HEK293 (cell line): ENCODE measurements around the gene ELAVL3.

Experiments used
- EGR2 ChIP-seq: fragments of 450-650 bp; formaldehyde crosslinking; IDR thresholded peaks from 2 replicates; pipeline ENCODE4 v1.5.1; 2016; ENCODE audit warnings: low read depth, missing biosample characterization, missing genetic modification characterization
- GLIS1 ChIP-seq: fragments of 450-650 bp; formaldehyde crosslinking; IDR thresholded peaks from 2 replicates; pipeline ENCODE4 v1.5.1; 2016; ENCODE audit warnings: missing biosample characterization, missing genetic modification characterization
- OSR2 ChIP-seq: fragments of 450-650 bp; formaldehyde crosslinking; IDR thresholded peaks from 2 replicates; pipeline ENCODE4 v1.5.1; 2016; ENCODE audit warnings: missing biosample characterization, missing genetic modification characterization
- PRDM1 ChIP-seq: fragments of 450-650 bp; formaldehyde crosslinking; IDR thresholded peaks from 2 replicates; pipeline ENCODE4; 2016; ENCODE audit warnings: missing biosample characterization, missing genetic modification characterization
- SP2 ChIP-seq: fragments of 450-650 bp; formaldehyde crosslinking; IDR thresholded peaks from 2 replicates; pipeline ENCODE4 v1.5.1; 2016; ENCODE audit warnings: missing biosample characterization, missing genetic modification characterization
- YY1 ChIP-seq: fragments of 450-650 bp; formaldehyde crosslinking; IDR thresholded peaks from 2 replicates; pipeline ENCODE4 v1.5.1; 2018; ENCODE audit warnings: missing biosample characterization, missing genetic modification characterization
- ZBTB17 ChIP-seq: fragments of 450-650 bp; formaldehyde crosslinking; IDR thresholded peaks from 2 replicates; pipeline ENCODE4 v1.5.1; 2016; ENCODE audit warnings: missing biosample characterization, missing genetic modification characterization
- ZFHX2 ChIP-seq: fragments of 450-650 bp; formaldehyde crosslinking; conservative IDR thresholded peaks from 2 replicates; pipeline ENCODE4 v1.5.1; 2016; ENCODE audit warnings: missing biosample characterization, missing genetic modification characterization
- ZNF132 ChIP-seq: fragments of 450-650 bp; formaldehyde crosslinking; IDR thresholded peaks from 2 replicates; pipeline ENCODE4 v1.5.1; 2017; ENCODE audit warnings: missing biosample characterization, missing genetic modification characterization, borderline replicate concordance
- ZNF175 ChIP-seq: fragments of 450-650 bp; formaldehyde crosslinking; IDR thresholded peaks from 2 replicates; pipeline ENCODE4 v1.5.1; 2016; ENCODE audit warnings: missing biosample characterization, missing genetic modification characterization
- ZNF214 ChIP-seq: fragments of 450-650 bp; formaldehyde crosslinking; IDR thresholded peaks from 2 replicates; pipeline ENCODE4 v1.5.1; 2017; ENCODE audit warnings: missing biosample characterization, mild to moderate bottlenecking, missing genetic modification characterization, borderline replicate concordance
- ZNF266 ChIP-seq: fragments of 450-650 bp; formaldehyde crosslinking; IDR thresholded peaks from 2 replicates; pipeline ENCODE4 v1.5.1; 2016; ENCODE audit warnings: missing biosample characterization, missing genetic modification characterization, low read depth
- ZNF501 ChIP-seq: fragments of 450-650 bp; formaldehyde crosslinking; IDR thresholded peaks from 2 replicates; pipeline ENCODE4 v1.5.1; 2016; ENCODE audit warnings: missing biosample characterization, missing genetic modification characterization
- ZNF514 ChIP-seq: fragments of 450-650 bp; formaldehyde crosslinking; IDR thresholded peaks from 2 replicates; pipeline ENCODE4 v1.5.1; 2016; ENCODE audit warnings: missing biosample characterization, missing genetic modification characterization
- ZNF660 ChIP-seq: fragments of 450-650 bp; IDR thresholded peaks from 2 replicates; pipeline ENCODE4 v1.5.1; 2018; ENCODE audit warnings: missing biosample characterization, mild to moderate bottlenecking, missing genetic modification characterization
- ZNF677 ChIP-seq: fragments of 450-650 bp; IDR thresholded peaks from 2 replicates; pipeline ENCODE4 v1.5.0; 2018; ENCODE audit warnings: missing biosample characterization, mild to moderate bottlenecking, missing genetic modification characterization, moderate library complexity
- ZNF76 ChIP-seq: fragments of 450-650 bp; formaldehyde crosslinking; IDR thresholded peaks from 2 replicates; pipeline ENCODE4; 2016; ENCODE audit warnings: low read depth, missing biosample characterization, missing genetic modification characterization, borderline replicate concordance
- ZNF785 ChIP-seq: fragments of 450-650 bp; formaldehyde crosslinking; IDR thresholded peaks from 2 replicates; pipeline ENCODE4 v1.5.1; 2016; ENCODE audit warnings: missing biosample characterization, missing genetic modification characterization
- ZSCAN23 ChIP-seq: fragments of 450-650 bp; formaldehyde crosslinking; IDR thresholded peaks from 2 replicates; pipeline ENCODE4 v1.5.1; 2016; ENCODE audit warnings: missing biosample characterization, missing genetic modification characterization
- TF ChIP-seq, protein P1 (sequence below): fragments of 450-650 bp; formaldehyde crosslinking; IDR thresholded peaks from 2 replicates; pipeline ENCODE4 v1.5.1; 2016; ENCODE audit warnings: missing biosample characterization, missing genetic modification characterization
- TF ChIP-seq, protein P2 (sequence below): IDR thresholded peaks from 2 replicates; pipeline ENCODE4 v1.6.1; 2011; ENCODE audit warnings: mild to moderate bottlenecking, low read depth, low read length, borderline replicate concordance
- TF ChIP-seq, protein P3 (sequence below): fragments of 450-650 bp; formaldehyde crosslinking; IDR thresholded peaks from 2 replicates; pipeline ENCODE4 v1.5.1; 2016; ENCODE audit warnings: missing biosample characterization, missing genetic modification characterization
- TF ChIP-seq, protein P4 (sequence below): fragments of 450-650 bp; formaldehyde crosslinking; IDR thresholded peaks from 2 replicates; pipeline ENCODE4 v1.5.1; 2016; ENCODE audit warnings: missing biosample characterization, missing genetic modification characterization
- TF ChIP-seq, protein P5 (sequence below): fragments of 450-650 bp; formaldehyde crosslinking; IDR thresholded peaks from 2 replicates; pipeline ENCODE4 v1.5.1; 2016; ENCODE audit warnings: missing biosample characterization, missing genetic modification characterization, borderline replicate concordance
- TF ChIP-seq, protein P6 (sequence below): fragments of 450-650 bp; formaldehyde crosslinking; optimal IDR thresholded peaks from 2 replicates; pipeline ENCODE3; 2016; ENCODE audit warnings: missing biosample characterization, mild to moderate bottlenecking, missing genetic modification characterization

Gene ELAVL3

DNA sequence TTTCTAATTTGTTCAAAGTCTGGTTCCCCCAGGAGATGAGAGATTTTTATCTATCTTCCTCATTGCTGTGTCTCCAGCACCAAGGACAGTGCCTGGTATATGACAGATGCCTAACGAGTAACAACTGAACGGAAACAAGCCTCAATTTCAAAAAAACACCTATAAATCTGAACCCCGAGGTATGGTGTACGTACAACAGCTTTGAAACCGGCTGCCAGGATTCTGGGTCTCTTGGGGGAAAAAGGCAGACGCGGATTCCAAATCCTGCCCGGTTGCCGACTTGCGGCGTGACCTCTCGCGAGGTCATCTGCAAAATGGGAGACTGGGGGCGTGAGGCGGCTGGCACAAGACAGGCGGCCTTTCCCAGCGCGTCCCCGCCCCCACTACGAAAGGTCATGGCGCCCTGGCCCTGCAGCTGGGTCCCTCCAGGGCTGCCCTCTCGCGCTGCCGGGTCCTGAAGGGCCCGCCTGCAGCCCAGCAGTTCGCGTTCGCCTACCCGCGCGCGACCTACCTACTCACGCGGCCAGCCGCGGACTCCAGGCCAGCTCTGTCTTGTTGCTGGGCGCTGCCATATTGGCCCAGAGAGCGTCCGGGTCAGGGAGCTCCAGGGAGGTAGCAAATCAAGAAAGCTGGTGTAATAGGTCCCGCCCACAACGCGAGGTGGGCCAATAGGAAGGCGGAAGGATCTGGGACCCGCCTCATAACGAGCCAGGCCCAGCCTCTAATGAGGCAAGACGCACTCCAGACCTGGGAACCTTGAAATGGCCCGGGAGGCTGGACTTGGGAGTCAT, 47.9 kb upstream of the ELAVL3 start, which contains the start of gene ECSIT (continued):
- TF ChIP-seq ZNF677 (tag by site-specific recombination): no peak
- no peak for TF ChIP-seq ZNF266 (tag by site-specific recombination)
- peak; percentile 25; the same call in 1 of the 2 replicates for TF ChIP-seq ZNF501
- no peak for TF ChIP-seq PRDM1 (tag by site-specific recombination)
- peak; percentile 83 for TF ChIP-seq ZFHX2
- TF ChIP-seq, protein P1, sequence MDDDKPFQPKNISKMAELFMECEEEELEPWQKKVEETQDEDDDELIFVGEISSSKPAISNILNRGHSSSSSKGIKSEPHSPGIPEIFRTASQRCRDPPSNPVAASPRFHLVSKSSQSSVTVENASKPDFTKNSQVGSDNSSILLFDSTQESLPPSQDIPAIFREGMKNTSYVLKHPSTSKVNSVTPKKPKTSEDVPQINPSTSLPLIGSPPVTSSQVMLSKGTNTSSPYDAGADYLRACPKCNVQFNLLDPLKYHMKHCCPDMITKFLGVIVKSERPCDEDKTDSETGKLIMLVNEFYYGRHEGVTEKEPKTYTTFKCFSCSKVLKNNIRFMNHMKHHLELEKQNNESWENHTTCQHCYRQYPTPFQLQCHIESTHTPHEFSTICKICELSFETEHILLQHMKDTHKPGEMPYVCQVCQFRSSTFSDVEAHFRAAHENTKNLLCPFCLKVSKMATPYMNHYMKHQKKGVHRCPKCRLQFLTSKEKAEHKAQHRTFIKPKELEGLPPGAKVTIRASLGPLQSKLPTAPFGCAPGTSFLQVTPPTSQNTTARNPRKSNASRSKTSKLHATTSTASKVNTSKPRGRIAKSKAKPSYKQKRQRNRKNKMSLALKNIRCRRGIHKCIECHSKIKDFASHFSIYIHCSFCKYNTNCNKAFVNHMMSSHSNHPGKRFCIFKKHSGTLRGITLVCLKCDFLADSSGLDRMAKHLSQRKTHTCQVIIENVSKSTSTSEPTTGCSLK: no peak
- TF ChIP-seq, protein P2, sequence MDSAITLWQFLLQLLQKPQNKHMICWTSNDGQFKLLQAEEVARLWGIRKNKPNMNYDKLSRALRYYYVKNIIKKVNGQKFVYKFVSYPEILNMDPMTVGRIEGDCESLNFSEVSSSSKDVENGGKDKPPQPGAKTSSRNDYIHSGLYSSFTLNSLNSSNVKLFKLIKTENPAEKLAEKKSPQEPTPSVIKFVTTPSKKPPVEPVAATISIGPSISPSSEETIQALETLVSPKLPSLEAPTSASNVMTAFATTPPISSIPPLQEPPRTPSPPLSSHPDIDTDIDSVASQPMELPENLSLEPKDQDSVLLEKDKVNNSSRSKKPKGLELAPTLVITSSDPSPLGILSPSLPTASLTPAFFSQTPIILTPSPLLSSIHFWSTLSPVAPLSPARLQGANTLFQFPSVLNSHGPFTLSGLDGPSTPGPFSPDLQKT: no peak
- 0 out of 2 replicates have a peak, but pooled peaks have one; percentile 43 for TF ChIP-seq ZNF660 (tag by site-specific recombination)
- no peak for TF ChIP-seq ZNF175 (tag by site-specific recombination)
- TF ChIP-seq OSR2: 0 out of 2 replicates have a peak, but pooled peaks have one; percentile 7
- no peak for TF ChIP-seq ZNF514 (tag by site-specific recombination)
- peak; percentile 75 for TF ChIP-seq ZBTB17
- no peak for TF ChIP-seq ZSCAN23 (tag by site-specific recombination)
- TF ChIP-seq, protein P3, sequence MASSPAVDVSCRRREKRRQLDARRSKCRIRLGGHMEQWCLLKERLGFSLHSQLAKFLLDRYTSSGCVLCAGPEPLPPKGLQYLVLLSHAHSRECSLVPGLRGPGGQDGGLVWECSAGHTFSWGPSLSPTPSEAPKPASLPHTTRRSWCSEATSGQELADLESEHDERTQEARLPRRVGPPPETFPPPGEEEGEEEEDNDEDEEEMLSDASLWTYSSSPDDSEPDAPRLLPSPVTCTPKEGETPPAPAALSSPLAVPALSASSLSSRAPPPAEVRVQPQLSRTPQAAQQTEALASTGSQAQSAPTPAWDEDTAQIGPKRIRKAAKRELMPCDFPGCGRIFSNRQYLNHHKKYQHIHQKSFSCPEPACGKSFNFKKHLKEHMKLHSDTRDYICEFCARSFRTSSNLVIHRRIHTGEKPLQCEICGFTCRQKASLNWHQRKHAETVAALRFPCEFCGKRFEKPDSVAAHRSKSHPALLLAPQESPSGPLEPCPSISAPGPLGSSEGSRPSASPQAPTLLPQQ (tag by site-specific recombination): peak; percentile 74
- TF ChIP-seq, protein P4, sequence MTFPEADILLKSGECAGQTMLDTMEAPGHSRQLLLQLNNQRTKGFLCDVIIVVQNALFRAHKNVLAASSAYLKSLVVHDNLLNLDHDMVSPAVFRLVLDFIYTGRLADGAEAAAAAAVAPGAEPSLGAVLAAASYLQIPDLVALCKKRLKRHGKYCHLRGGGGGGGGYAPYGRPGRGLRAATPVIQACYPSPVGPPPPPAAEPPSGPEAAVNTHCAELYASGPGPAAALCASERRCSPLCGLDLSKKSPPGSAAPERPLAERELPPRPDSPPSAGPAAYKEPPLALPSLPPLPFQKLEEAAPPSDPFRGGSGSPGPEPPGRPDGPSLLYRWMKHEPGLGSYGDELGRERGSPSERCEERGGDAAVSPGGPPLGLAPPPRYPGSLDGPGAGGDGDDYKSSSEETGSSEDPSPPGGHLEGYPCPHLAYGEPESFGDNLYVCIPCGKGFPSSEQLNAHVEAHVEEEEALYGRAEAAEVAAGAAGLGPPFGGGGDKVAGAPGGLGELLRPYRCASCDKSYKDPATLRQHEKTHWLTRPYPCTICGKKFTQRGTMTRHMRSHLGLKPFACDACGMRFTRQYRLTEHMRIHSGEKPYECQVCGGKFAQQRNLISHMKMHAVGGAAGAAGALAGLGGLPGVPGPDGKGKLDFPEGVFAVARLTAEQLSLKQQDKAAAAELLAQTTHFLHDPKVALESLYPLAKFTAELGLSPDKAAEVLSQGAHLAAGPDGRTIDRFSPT: peak; percentile 76
- 0 out of 2 replicates have a peak, but pooled peaks have one; percentile 83 for TF ChIP-seq ZNF76 (tag by site-specific recombination)
- no peak for TF ChIP-seq ZNF132
- peak; percentile 98 for TF ChIP-seq YY1 (tag by site-specific recombination)
- peak; percentile 30; the same call in 1 of the 2 replicates for TF ChIP-seq GLIS1
- TF ChIP-seq, protein P5, sequence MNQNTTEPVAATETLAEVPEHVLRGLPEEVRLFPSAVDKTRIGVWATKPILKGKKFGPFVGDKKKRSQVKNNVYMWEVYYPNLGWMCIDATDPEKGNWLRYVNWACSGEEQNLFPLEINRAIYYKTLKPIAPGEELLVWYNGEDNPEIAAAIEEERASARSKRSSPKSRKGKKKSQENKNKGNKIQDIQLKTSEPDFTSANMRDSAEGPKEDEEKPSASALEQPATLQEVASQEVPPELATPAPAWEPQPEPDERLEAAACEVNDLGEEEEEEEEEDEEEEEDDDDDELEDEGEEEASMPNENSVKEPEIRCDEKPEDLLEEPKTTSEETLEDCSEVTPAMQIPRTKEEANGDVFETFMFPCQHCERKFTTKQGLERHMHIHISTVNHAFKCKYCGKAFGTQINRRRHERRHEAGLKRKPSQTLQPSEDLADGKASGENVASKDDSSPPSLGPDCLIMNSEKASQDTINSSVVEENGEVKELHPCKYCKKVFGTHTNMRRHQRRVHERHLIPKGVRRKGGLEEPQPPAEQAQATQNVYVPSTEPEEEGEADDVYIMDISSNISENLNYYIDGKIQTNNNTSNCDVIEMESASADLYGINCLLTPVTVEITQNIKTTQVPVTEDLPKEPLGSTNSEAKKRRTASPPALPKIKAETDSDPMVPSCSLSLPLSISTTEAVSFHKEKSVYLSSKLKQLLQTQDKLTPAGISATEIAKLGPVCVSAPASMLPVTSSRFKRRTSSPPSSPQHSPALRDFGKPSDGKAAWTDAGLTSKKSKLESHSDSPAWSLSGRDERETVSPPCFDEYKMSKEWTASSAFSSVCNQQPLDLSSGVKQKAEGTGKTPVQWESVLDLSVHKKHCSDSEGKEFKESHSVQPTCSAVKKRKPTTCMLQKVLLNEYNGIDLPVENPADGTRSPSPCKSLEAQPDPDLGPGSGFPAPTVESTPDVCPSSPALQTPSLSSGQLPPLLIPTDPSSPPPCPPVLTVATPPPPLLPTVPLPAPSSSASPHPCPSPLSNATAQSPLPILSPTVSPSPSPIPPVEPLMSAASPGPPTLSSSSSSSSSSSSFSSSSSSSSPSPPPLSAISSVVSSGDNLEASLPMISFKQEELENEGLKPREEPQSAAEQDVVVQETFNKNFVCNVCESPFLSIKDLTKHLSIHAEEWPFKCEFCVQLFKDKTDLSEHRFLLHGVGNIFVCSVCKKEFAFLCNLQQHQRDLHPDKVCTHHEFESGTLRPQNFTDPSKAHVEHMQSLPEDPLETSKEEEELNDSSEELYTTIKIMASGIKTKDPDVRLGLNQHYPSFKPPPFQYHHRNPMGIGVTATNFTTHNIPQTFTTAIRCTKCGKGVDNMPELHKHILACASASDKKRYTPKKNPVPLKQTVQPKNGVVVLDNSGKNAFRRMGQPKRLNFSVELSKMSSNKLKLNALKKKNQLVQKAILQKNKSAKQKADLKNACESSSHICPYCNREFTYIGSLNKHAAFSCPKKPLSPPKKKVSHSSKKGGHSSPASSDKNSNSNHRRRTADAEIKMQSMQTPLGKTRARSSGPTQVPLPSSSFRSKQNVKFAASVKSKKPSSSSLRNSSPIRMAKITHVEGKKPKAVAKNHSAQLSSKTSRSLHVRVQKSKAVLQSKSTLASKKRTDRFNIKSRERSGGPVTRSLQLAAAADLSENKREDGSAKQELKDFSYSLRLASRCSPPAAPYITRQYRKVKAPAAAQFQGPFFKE (tag by site-specific recombination): no peak
- TF ChIP-seq SP2 (tag by site-specific recombination): peak; percentile 98
- TF ChIP-seq, protein P6, sequence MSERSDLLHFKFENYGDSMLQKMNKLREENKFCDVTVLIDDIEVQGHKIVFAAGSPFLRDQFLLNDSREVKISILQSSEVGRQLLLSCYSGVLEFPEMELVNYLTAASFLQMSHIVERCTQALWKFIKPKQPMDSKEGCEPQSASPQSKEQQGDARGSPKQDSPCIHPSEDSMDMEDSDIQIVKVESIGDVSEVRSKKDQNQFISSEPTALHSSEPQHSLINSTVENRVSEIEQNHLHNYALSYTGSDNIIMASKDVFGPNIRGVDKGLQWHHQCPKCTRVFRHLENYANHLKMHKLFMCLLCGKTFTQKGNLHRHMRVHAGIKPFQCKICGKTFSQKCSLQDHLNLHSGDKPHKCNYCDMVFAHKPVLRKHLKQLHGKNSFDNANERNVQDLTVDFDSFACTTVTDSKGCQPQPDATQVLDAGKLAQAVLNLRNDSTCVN (tag by site-specific recombination): peak; percentile 92
- no peak for TF ChIP-seq ZNF785 (tag by site-specific recombination)
- TF ChIP-seq ZNF214 (tag by site-specific recombination): no peak
- peak; percentile 77 for TF ChIP-seq EGR2 (tag by site-specific recombination)
